ENCODE measurements around the gene TTYH2. TPM values are rescaled to one million over a fixed set of nuclear protein-coding genes. Genes with fewer than 3 reads are reported as not detected.

TTYH2 gene
- polyA plus RNA-seq, 1 donor from 2014 or later: 2.5 TPM

DNA sequence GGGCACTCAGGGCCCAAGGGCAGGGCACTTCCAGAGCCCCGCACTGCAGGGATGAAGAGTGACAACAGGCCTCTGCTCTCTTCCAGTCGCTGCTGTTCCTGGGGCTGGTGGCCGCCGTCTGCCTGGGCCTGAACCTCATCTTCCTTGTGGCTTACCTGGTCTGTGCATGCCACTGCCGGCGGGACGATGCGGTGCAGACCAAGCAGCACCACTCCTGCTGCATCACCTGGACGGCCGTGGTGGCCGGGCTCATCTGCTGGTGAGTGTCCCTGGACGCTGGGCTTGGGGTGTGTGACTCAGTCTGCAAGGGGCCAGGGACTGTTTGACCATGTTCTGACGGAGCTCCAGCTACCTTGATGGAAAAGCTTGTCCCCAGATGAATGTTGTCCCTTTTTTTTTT lies 9.0 kb downstream of the TTYH2 start:
- no peaks in the 10 kb centered on the region for H3K36me3 ChIP-seq (ENCODE audit: insufficient read depth, low read length)

DNA sequence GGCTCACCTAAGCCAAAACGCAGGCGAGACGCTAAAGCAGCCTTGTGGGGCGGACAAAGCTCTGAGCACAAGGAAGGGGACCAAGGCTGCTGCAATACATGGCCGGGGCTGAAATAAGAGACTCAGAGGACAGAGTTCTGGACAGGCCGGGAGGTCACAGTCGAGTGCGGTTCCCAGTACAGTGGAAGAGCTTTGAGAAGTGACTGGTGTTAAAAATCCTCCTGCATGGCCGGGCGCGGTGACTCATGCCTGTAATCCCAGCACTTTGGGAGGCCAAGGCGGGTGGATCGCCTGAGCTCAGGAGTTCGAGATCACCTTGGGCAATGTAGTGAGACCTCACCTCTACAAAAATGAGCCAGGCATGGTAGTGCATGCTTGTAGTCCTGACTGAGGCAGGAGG lies 10.5 kb downstream of the TTYH2 start:
- no peak overlapping the region for H2AFZ ChIP-seq (ENCODE audit: low read depth, low read length)
- no peaks in the 10 kb centered on the region for H3K36me3 ChIP-seq (ENCODE audit: insufficient read depth, low read length)
- no peak for TF ChIP-seq TAF1 (IDR thresholded peaks at IDR 0.05; ENCODE audit: low read depth)
- TF ChIP-seq, protein P1, sequence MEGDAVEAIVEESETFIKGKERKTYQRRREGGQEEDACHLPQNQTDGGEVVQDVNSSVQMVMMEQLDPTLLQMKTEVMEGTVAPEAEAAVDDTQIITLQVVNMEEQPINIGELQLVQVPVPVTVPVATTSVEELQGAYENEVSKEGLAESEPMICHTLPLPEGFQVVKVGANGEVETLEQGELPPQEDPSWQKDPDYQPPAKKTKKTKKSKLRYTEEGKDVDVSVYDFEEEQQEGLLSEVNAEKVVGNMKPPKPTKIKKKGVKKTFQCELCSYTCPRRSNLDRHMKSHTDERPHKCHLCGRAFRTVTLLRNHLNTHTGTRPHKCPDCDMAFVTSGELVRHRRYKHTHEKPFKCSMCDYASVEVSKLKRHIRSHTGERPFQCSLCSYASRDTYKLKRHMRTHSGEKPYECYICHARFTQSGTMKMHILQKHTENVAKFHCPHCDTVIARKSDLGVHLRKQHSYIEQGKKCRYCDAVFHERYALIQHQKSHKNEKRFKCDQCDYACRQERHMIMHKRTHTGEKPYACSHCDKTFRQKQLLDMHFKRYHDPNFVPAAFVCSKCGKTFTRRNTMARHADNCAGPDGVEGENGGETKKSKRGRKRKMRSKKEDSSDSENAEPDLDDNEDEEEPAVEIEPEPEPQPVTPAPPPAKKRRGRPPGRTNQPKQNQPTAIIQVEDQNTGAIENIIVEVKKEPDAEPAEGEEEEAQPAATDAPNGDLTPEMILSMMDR (IDR thresholded peaks at IDR 0.05; ENCODE audit: poor library complexity, severe bottlenecking): no peak
- no peak for TF ChIP-seq RAD21 (conservative IDR thresholded peaks at IDR 0.05)
- TF ChIP-seq POLR2AphosphoS5 (IDR thresholded peaks at IDR 0.05): no peak
- no peak for TF ChIP-seq MXI1 (conservative IDR thresholded peaks at IDR 0.05; ENCODE audit: poor library complexity, severe bottlenecking)
- no peak for TF ChIP-seq SMC3 (conservative IDR thresholded peaks at IDR 0.05; ENCODE audit: poor library complexity)
- TF ChIP-seq, protein P2, sequence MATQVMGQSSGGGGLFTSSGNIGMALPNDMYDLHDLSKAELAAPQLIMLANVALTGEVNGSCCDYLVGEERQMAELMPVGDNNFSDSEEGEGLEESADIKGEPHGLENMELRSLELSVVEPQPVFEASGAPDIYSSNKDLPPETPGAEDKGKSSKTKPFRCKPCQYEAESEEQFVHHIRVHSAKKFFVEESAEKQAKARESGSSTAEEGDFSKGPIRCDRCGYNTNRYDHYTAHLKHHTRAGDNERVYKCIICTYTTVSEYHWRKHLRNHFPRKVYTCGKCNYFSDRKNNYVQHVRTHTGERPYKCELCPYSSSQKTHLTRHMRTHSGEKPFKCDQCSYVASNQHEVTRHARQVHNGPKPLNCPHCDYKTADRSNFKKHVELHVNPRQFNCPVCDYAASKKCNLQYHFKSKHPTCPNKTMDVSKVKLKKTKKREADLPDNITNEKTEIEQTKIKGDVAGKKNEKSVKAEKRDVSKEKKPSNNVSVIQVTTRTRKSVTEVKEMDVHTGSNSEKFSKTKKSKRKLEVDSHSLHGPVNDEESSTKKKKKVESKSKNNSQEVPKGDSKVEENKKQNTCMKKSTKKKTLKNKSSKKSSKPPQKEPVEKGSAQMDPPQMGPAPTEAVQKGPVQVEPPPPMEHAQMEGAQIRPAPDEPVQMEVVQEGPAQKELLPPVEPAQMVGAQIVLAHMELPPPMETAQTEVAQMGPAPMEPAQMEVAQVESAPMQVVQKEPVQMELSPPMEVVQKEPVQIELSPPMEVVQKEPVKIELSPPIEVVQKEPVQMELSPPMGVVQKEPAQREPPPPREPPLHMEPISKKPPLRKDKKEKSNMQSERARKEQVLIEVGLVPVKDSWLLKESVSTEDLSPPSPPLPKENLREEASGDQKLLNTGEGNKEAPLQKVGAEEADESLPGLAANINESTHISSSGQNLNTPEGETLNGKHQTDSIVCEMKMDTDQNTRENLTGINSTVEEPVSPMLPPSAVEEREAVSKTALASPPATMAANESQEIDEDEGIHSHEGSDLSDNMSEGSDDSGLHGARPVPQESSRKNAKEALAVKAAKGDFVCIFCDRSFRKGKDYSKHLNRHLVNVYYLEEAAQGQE (IDR thresholded peaks at IDR 0.05; ENCODE audit: borderline replicate concordance): no peak
- TF ChIP-seq EZH2 (IDR thresholded peaks at IDR 0.05; ENCODE audit: borderline replicate concordance, insufficient read depth, low read length, poor library complexity, severe bottlenecking): no peak
- TF ChIP-seq EP300 (conservative IDR thresholded peaks at IDR 0.05; ENCODE audit: poor library complexity, severe bottlenecking): no peak
- no peak overlapping the region for H3K9ac ChIP-seq (ENCODE audit: low read length)
- H3K79me2 ChIP-seq (replicated peaks; ENCODE audit: insufficient read depth, low read length): no peaks in the 10 kb centered on the region
- H3K4me2 ChIP-seq (ENCODE audit: low read length): no peak overlapping the region
- no peak overlapping the region for H3K27ac ChIP-seq (ENCODE audit: low read length)
- no peaks in the 10 kb centered on the region for H3K9me2 ChIP-seq (ENCODE audit: insufficient read depth, low read length)
- no peaks in the 10 kb centered on the region for H4K20me1 ChIP-seq (ENCODE audit: insufficient read depth)
- H3K27me3 ChIP-seq (ENCODE audit: insufficient read depth, low read depth, low read length): no peaks in the 10 kb centered on the region
- no peak overlapping the region for H3K4me3 ChIP-seq (ENCODE audit: low read length)
- no peaks in the 10 kb centered on the region for H3F3A ChIP-seq (ENCODE audit: insufficient read depth, low read length, poor library complexity, severe bottlenecking)
- no peaks in the 10 kb centered on the region for H3K9me3 ChIP-seq (ENCODE audit: low read length)

More for the DNA sequence above, 9.0 kb downstream of the TTYH2 start:
- Histone ChIP-seq H3K9ac (ENCODE audit: low read length) (no peak overlapping the region), H3K79me2 (replicated peaks; ENCODE audit: insufficient read depth, low read length) (no peaks in the 10 kb centered on the region), H3K4me3 (ENCODE audit: low read length) (no peak overlapping the region), H3F3A (ENCODE audit: insufficient read depth, low read length, poor library complexity, severe bottlenecking) (no peaks in the 10 kb centered on the region), H2AFZ (ENCODE audit: low read depth, low read length) (no peak overlapping the region), H3K9me3 (ENCODE audit: low read length) (no peaks in the 10 kb centered on the region), H3K27me3 (ENCODE audit: insufficient read depth, low read depth, low read length) (no peaks in the 10 kb centered on the region), H3K9me2 (ENCODE audit: insufficient read depth, low read length) (no peaks in the 10 kb centered on the region), H3K27ac (ENCODE audit: low read length) (no peak overlapping the region), H4K20me1 (ENCODE audit: insufficient read depth) (no peaks in the 10 kb centered on the region), H3K4me2 (ENCODE audit: low read length) (no peak overlapping the region)
- TF ChIP-seq EP300 (conservative IDR thresholded peaks at IDR 0.05; ENCODE audit: poor library complexity, severe bottlenecking): no peak
- TF ChIP-seq POLR2AphosphoS5 (IDR thresholded peaks at IDR 0.05): no peak
- TF ChIP-seq RAD21 (conservative IDR thresholded peaks at IDR 0.05): no peak
- TF ChIP-seq, protein P1 (IDR thresholded peaks at IDR 0.05; ENCODE audit: poor library complexity, severe bottlenecking): no peak
- TF ChIP-seq MXI1 (conservative IDR thresholded peaks at IDR 0.05; ENCODE audit: poor library complexity, severe bottlenecking): no peak
- no peak for TF ChIP-seq TAF1 (IDR thresholded peaks at IDR 0.05; ENCODE audit: low read depth)
- no peak for TF ChIP-seq SMC3 (conservative IDR thresholded peaks at IDR 0.05; ENCODE audit: poor library complexity)
- TF ChIP-seq, protein P2 (IDR thresholded peaks at IDR 0.05; ENCODE audit: borderline replicate concordance): no peak
- TF ChIP-seq EZH2 (IDR thresholded peaks at IDR 0.05; ENCODE audit: borderline replicate concordance, insufficient read depth, low read length, poor library complexity, severe bottlenecking): no peak
